ENCODE results near the gene GHDC.

GHDC gene

DNA sequence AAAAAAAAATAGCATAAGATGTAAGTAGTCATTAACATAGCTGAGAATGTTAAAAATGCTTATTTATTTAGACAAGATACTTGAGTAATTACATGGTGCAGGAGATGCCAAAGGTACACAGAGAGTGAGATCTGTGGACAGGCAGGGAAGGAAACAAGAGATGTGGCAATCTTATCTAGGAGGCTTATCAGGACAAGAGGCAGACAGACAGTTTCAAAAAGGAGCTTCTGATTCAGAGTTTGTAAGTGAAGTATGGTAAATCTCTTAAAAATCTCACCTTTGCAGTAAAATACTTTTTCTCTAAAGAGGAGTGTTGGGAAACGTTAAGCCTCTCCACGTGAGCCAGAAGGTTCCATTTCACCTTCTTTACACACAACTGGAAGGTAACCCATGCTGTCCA, 19.9 kb upstream of the GHDC start:
- no peak for TF ChIP-seq GATA2 (IDR thresholded peaks at IDR 0.05; ENCODE audit: low read depth, low read length)
- TF ChIP-seq GATA3 (IDR thresholded peaks at IDR 0.05; ENCODE audit: low read depth, low read length): no peak

DNA sequence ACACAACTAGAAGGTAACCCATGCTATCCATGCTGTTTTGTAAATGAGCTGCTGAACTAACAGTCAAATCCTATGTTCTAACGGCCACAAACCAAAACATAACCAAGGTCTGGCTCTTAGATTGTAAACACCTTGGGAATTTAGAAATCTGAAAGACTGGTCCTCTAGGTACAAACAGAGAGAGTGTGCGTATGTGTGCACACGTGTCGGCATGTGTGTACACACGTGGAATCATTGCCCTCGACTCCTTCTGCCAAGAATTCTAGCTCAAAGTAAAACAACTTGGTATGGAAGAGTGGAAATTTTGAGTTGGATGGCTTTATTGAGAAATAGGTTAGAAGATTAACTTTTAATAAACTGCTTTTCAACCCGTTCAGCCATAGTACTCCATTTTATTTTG, 18.1 kb upstream of the GHDC start:
- TF ChIP-seq GATA2 (IDR thresholded peaks at IDR 0.05; ENCODE audit: low read depth, low read length) (no peak), GATA3 (IDR thresholded peaks at IDR 0.05; ENCODE audit: low read depth, low read length) (no peak)

DNA sequence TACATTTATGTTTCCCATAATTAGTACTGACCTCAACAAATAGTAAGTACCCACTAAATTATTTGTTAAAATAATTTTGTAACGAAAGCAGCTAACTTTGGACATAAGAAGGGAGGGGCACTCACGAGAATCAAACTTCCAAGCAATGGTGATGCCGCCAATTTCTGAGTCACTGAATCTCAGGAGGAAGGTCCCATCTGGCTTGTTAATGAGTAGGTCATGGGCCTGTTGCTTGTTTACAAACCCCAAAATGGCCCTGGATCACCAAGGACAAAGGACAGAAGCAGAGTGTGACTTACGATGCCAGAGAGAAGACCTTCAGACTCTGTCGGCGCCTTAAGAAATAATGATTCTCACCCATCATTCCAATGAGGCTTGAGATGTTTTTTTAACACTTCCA, 15.8 kb upstream of the GHDC start:
- TF ChIP-seq GATA2 (IDR thresholded peaks at IDR 0.05; ENCODE audit: low read depth, low read length) (no peak), GATA3 (IDR thresholded peaks at IDR 0.05; ENCODE audit: low read depth, low read length) (no peak)

DNA sequence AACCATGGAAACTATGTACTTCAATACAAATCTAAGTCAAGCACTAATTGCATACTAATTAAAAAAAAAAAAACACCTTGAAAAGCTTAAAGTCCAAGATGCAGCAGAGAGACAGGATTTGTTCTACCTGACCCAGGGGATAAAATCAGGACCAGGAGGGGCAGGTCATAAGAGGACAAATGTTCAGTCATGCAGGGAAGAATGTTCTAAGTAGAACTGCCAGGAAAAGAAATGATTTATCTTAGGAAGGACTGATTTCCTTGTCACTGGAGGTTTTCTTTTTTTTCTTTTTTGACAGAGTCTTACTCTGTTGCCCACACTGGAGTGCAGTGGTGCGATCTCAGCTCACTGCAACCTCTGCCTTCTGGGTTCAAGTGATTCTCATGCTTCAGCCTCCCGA, 9.1 kb upstream of the GHDC start:
- TF ChIP-seq GATA3 (IDR thresholded peaks at IDR 0.05; ENCODE audit: low read depth, low read length): no peak
- TF ChIP-seq GATA2 (IDR thresholded peaks at IDR 0.05; ENCODE audit: low read depth, low read length): no peak

DNA sequence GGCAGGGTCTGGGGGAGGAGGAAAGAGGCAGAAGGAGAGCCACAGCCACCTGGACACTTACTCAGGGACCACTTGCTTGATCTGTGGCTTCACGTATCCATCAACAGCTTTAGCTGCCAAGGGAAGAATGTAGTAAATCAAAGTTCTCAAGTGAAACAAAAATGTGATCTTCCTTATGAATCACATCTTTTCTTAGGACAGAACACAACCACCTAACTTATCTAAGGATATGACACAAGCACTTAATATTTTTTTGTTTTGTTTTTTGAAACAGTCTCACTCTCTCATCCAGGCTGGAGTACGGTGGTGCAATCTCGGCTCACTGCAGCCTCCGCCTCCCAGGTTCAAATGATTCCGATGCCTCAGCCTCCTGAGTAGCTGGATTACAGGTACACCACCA, 8.4 kb upstream of the GHDC start:
- no peak for TF ChIP-seq GATA2 (IDR thresholded peaks at IDR 0.05; ENCODE audit: low read depth, low read length)
- no peak for TF ChIP-seq GATA3 (IDR thresholded peaks at IDR 0.05; ENCODE audit: low read depth, low read length)

DNA sequence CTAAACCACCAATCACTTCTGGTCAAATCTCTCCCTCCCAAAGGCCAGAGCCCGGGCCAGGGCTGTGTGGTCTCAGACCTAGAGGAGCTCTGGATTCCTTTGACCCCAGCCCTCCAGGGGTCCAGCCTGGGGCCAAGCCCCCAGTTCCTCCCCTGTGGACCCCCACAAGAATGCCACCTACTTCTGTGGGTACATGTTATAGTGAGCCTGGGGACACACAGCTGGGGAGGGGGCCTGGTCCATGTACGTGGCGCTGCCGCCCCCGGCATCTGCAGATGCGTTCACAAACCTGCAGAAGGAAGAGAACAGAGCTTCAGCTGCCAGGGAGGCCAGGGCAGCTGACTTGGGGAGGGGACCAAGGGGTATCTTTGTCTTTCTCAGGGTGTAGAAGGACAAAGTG, 7.9 kb upstream of the GHDC start:
- TF ChIP-seq GATA2 (IDR thresholded peaks at IDR 0.05; ENCODE audit: low read depth, low read length): no peak
- TF ChIP-seq GATA3 (IDR thresholded peaks at IDR 0.05; ENCODE audit: low read depth, low read length): no peak

DNA sequence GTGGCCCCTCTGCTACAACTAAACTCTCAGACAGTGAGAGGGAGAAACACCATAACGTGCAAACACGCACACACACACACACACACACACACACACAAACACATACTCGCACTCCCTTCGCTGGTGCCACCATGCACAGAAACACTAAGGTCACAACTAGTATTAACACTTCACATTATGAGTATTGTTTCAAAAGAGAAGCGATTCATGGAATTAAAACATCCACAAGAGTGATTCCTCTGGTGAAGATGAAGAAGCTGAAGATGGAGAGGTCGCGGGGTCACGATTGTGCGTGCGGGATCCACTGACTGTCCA, 7.1 kb upstream of the GHDC start:
- TF ChIP-seq GATA2 (IDR thresholded peaks at IDR 0.05; ENCODE audit: low read depth, low read length): no peak

DNA sequence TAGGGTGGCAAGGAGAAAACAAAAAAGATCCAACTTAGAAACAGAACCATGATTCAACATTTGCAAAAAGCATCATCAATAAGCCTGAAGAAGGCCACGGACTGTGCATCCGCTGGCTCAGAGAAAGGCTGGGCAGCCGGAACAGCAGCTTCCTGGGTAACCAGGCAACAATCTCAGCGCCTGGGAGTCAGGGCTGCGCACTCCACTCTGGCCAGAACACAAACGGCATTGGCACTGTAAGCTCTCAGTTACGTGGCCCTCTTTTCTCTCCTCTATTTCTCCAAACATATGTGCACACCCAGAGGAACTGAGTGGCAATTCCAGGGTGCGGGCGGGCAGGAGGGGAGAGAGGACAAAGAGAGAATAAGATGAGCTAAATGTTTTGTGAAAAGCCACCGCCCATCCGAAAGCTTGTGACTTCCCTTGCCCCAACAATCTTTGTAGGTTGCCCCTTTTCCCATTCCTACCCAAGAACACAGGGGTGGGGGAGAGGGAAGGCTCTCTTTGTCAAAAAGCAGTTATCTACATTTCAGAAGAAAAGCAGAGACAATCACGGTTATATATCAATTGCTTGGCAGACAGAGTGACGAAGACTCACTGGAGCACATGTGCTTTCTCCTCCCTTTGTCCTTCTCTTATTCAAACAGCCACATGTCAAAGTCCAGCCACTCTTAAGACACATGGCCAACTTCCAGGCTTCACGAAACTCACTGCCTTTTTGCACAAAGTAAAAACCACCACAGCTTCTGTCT, 6.6 kb upstream of the GHDC start:
- peak; percentile 81 for TF ChIP-seq GATA2 (IDR thresholded peaks at IDR 0.05; ENCODE audit: low read depth, low read length)
- TF ChIP-seq GATA3 (IDR thresholded peaks at IDR 0.05; ENCODE audit: low read depth, low read length): no peak

DNA sequence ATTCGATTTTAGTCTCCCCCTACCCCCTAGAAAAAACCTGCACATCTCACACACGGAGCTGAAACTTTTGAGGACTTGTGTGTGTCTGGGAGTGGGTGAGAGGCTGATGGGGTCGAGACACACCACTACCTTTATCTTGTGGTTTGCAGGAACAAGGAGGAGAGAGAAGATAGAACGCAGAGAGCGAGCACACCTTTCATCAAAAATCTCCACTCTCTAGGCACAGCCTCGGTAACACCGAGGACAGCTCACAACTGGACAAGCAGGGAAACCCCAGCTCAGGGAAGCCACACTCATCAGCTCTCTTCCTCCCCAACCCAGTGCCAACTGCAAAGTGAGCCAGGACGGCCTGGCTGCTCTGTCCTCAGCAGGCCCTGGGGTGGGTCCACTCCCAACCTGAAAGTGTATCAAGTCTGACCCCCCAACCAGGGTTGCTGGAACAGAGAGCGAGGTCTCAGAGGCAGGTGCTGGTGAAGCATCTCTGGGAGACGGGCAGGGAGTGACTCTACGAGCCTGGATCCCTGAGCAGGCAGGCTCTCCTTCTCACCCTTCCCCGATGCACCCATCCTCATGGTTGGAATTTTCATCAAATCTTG, 5.2 kb upstream of the GHDC start:
- TF ChIP-seq GATA3 (IDR thresholded peaks at IDR 0.05; ENCODE audit: low read depth, low read length): no peak
- TF ChIP-seq GATA2 (IDR thresholded peaks at IDR 0.05; ENCODE audit: low read depth, low read length): no peak

DNA sequence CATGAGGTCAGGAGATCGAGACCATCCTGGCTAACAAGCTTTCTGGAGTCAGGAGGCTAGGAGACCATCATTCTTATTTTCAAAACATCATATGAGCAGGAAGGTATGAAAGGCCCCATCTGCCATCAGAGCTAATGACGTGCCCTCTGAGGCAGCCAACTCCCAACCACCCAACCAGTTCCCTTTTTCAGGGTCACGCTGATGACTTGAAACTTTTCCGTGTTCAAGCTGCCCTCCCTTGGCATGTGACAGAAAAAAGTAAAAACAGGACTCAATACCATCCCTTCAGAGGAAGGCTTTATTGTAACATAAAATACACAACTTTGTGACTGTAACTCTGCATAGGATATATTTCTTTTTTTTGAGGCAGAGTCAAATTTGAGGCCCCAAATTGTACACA, 4.6 kb upstream of the GHDC start:
- TF ChIP-seq GATA3 (IDR thresholded peaks at IDR 0.05; ENCODE audit: low read depth, low read length): no peak
- TF ChIP-seq GATA2 (IDR thresholded peaks at IDR 0.05; ENCODE audit: low read depth, low read length): no peak

DNA sequence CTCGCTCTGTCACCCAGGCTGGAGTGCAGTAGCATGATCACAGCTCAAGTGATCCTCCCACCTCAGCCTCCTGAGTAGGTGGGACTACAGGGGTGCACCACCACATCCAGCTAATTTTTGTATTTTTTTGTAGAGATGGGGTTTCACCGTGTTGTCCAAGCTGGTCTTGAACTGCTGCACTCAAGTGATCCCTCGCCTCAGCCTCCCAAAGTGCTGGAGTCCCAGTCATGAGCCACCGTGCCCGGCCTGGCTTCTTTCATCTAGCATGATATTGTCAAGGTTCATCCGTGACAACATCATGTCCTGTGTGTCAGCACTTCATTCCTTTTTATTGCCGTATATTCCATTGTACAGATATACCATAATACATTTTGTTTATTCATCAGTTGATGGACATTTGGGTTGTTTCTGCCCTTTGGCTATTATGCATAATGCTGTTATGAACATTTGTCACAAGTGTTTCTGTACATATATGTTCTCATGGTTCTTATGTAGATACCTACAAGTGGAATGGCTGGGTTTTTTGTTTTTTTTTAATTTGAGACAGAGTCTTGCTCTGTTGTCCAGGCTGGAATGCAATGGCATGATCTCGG, 3.4 kb upstream of the GHDC start:
- TF ChIP-seq GATA2 (IDR thresholded peaks at IDR 0.05; ENCODE audit: low read depth, low read length): no peak
- no peak for TF ChIP-seq GATA3 (IDR thresholded peaks at IDR 0.05; ENCODE audit: low read depth, low read length)

DNA sequence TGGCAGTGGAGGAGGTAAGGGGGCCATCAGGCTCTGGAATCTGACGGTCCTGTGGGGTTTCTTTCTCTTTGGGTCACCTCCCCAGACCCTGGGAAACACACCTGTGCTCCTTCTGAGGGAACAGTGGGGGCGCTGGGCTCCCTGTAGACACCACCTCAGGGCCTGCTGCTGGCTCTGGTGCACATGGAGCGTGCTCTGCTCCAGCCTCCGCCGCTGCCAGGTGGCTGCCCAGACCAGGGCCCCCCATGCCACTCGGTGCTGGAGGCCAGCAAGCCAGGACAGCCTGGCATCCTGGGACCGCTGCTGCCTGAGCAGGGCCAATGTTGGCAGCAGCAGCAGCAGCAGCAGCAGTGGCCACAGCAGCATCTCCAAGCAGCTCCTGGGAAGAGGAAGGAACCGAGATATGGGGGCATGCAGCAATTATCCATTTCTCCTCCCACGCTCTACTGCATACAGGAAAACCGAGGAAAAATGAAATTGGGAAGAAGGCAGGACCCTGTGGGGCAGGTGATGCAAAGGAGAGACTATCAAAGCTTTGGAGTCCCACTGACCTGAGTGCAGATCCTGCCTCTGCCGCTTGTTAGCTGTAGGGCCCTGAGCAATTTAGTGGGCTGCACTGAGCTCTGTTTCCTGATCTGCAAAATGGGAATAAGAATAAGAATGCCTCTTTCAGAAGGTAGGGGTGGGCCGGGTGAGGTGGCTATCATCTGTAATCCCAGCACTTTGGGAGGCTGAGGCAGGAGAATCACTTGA, 902 bp downstream of the GHDC start:
- TF ChIP-seq GATA2 (IDR thresholded peaks at IDR 0.05; ENCODE audit: low read depth, low read length) (no peak), GATA3 (IDR thresholded peaks at IDR 0.05; ENCODE audit: low read depth, low read length) (no peak)

DNA sequence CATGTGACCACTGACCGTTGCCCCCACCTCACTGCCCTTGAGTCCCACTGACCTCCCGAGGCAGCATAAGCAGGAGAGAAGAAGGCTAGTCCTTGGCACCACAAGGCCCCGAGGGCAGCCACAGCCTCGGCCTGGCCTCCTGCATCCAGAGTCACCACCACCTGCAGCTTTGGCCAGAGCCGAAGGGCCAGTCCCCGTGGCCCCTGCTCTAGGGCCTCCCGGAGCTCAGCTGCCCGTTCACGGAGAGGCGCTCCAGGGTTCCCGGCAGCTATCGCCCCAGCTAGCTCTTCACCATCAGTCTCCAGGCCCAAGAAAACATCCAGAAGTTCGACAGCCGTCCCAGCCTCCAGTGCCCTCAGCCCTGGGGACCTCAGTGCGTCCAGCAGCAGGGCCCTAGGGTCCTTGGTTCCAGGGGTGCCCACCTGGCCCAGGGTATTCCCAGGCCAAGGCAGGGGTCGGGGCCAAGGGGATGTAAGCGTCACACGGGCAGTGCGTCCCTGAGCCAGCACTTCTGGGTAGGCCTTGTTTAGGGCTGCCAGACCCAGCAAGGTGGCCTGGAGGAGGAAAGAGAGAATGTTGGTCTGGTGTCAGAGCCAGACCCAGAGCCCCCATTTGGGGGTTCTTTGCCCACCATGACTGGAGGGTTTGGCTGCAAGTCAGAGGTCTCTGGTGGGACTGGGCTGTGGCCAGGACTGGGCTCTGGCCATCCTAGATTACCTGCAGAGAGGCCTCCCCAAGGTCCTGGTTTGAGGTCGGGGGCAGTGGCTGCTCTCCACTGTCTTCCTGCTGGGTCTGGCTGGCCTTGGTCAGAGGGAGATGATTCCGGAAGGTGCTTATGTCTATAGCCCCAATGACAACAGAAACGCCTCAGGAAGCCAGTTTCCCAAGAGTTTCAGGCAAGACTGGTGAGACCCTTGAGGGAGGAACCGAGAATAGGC, 1.8 kb downstream of the GHDC start:
- no peak for TF ChIP-seq GATA2 (IDR thresholded peaks at IDR 0.05; ENCODE audit: low read depth, low read length)
- no peak for TF ChIP-seq GATA3 (IDR thresholded peaks at IDR 0.05; ENCODE audit: low read depth, low read length)

DNA sequence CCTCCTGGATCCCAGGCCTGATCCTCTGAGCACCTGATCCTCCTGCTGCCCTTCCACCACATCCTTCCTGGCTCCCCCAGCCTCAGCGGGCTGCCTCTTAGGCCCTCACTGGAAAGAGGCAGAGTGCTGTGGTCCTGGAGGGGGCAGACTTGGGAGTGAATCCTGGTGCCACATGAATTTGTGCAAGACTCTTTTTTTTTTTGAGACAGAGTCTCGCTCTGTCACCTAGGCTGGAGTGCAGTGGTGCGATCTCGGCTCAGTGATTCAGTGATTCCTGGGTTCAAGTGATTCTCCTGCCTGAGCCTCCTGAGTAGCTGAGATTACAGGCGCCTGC, 3.1 kb downstream of the GHDC start:
- TF ChIP-seq GATA2 (IDR thresholded peaks at IDR 0.05; ENCODE audit: low read depth, low read length) (no peak), GATA3 (IDR thresholded peaks at IDR 0.05; ENCODE audit: low read depth, low read length) (no peak)
